ENCODE results near the gene ABCF3.
A peak's percentile ranks its signal among the peaks of the same experiment; 100 is the strongest.

ABCF3 gene

GRCh38 chr3:184228376-184229137, 42.6 kb downstream of the ABCF3 start:
- TF ChIP-seq TAF1 (IDR thresholded peaks at IDR 0.05; ENCODE audit: borderline replicate concordance, low read depth, low read length) (no peak), POLR2A (IDR thresholded peaks at IDR 0.05; ENCODE audit: low read depth, low read length) (no peak), POLR2AphosphoS5 (IDR thresholded peaks at IDR 0.05; ENCODE audit: low read depth, low read length) (no peak)
- no peak for FAIRE-seq
- DNase-seq (ENCODE audit: insufficient read length): no peak

GRCh38 chr3:184229394-184230080, 43.5 kb downstream of the ABCF3 start, which contains the start of gene VWA5B2:
TSS of gene VWA5B2 (plus strand) at chr3:184229585. CDS start at chr3:184230529, 944 bp downstream.
- FAIRE-seq: no peak

GRCh38 chr3:184230081-184230602, 44.1 kb downstream of the ABCF3 start:
- no peak for DNase-seq (ENCODE audit: insufficient read length)
- TF ChIP-seq POLR2A (IDR thresholded peaks at IDR 0.05; ENCODE audit: low read depth, low read length): no peak
- no peak for TF ChIP-seq TAF1 (IDR thresholded peaks at IDR 0.05; ENCODE audit: borderline replicate concordance, low read depth, low read length)
- no peak for TF ChIP-seq POLR2AphosphoS5 (IDR thresholded peaks at IDR 0.05; ENCODE audit: low read depth, low read length)
- FAIRE-seq: no peak

More at GRCh38 chr3:184229394-184230080, 43.5 kb downstream of the ABCF3 start, which contains the start of gene VWA5B2:
- peak; percentile 90 for DNase-seq (ENCODE audit: insufficient read length)
- no peak for TF ChIP-seq POLR2A (IDR thresholded peaks at IDR 0.05; ENCODE audit: low read depth, low read length)
- no peak for TF ChIP-seq POLR2AphosphoS5 (IDR thresholded peaks at IDR 0.05; ENCODE audit: low read depth, low read length)
- no peak for TF ChIP-seq TAF1 (IDR thresholded peaks at IDR 0.05; ENCODE audit: borderline replicate concordance, low read depth, low read length)

- no peak for FAIRE-seq
- TF ChIP-seq TAF1 (IDR thresholded peaks at IDR 0.05; ENCODE audit: borderline replicate concordance, low read depth, low read length): no peak
- no peak for TF ChIP-seq POLR2A (IDR thresholded peaks at IDR 0.05; ENCODE audit: low read depth, low read length)
- no peak for TF ChIP-seq POLR2AphosphoS5 (IDR thresholded peaks at IDR 0.05; ENCODE audit: low read depth, low read length)
- no peak for DNase-seq (ENCODE audit: insufficient read length)
Observed at GRCh38 chr3:184230603-184231528, 44.9 kb downstream of the ABCF3 start.

GRCh38 chr3:184231671-184232070, 45.7 kb downstream of the ABCF3 start:
- FAIRE-seq (no peak), DNase-seq (ENCODE audit: insufficient read length) (no peak)
- TF ChIP-seq POLR2AphosphoS5 (IDR thresholded peaks at IDR 0.05; ENCODE audit: low read depth, low read length): no peak
- TF ChIP-seq TAF1 (IDR thresholded peaks at IDR 0.05; ENCODE audit: borderline replicate concordance, low read depth, low read length): no peak
- no peak for TF ChIP-seq POLR2A (IDR thresholded peaks at IDR 0.05; ENCODE audit: low read depth, low read length)

- no peak for TF ChIP-seq POLR2AphosphoS5 (IDR thresholded peaks at IDR 0.05; ENCODE audit: low read depth, low read length)
- TF ChIP-seq POLR2A (IDR thresholded peaks at IDR 0.05; ENCODE audit: low read depth, low read length): no peak
- no peak for TF ChIP-seq TAF1 (IDR thresholded peaks at IDR 0.05; ENCODE audit: borderline replicate concordance, low read depth, low read length)
- DNase-seq (ENCODE audit: insufficient read length) (no peak), FAIRE-seq (no peak)
Observed at GRCh38 chr3:184233127-184233843, 47.3 kb downstream of the ABCF3 start.

GRCh38 chr3:184234224-184234623, 48.2 kb downstream of the ABCF3 start:
- DNase-seq (ENCODE audit: insufficient read length) (no peak), FAIRE-seq (no peak)
- no peak for TF ChIP-seq POLR2AphosphoS5 (IDR thresholded peaks at IDR 0.05; ENCODE audit: low read depth, low read length)
- no peak for TF ChIP-seq TAF1 (IDR thresholded peaks at IDR 0.05; ENCODE audit: borderline replicate concordance, low read depth, low read length)
- TF ChIP-seq POLR2A (IDR thresholded peaks at IDR 0.05; ENCODE audit: low read depth, low read length): no peak

GRCh38 chr3:184234671-184235380, 48.8 kb downstream of the ABCF3 start:
- FAIRE-seq: no peak
- DNase-seq (ENCODE audit: insufficient read length): no peak
- TF ChIP-seq POLR2AphosphoS5 (IDR thresholded peaks at IDR 0.05; ENCODE audit: low read depth, low read length) (no peak), TAF1 (IDR thresholded peaks at IDR 0.05; ENCODE audit: borderline replicate concordance, low read depth, low read length) (no peak), POLR2A (IDR thresholded peaks at IDR 0.05; ENCODE audit: low read depth, low read length) (no peak)

GRCh38 chr3:184235381-184236032, 49.5 kb downstream of the ABCF3 start:
- FAIRE-seq (no peak), DNase-seq (ENCODE audit: insufficient read length) (no peak)
- no peak for TF ChIP-seq TAF1 (IDR thresholded peaks at IDR 0.05; ENCODE audit: borderline replicate concordance, low read depth, low read length)
- TF ChIP-seq POLR2AphosphoS5 (IDR thresholded peaks at IDR 0.05; ENCODE audit: low read depth, low read length): no peak
- TF ChIP-seq POLR2A (IDR thresholded peaks at IDR 0.05; ENCODE audit: low read depth, low read length): no peak
